GM21737 (cell line): ENCODE data around the gene ST7.

ENCODE experiments used
- ATAC-seq: cut with Tn5 transposase; IDR thresholded peaks from one replicate; pipeline ENCODE4 v1.9.1; 2021; ENCODE audit warnings: mild to moderate bottlenecking, moderate library complexity; ENCODE audit not compliant: unreplicated experiment

ST7 gene

DNA sequence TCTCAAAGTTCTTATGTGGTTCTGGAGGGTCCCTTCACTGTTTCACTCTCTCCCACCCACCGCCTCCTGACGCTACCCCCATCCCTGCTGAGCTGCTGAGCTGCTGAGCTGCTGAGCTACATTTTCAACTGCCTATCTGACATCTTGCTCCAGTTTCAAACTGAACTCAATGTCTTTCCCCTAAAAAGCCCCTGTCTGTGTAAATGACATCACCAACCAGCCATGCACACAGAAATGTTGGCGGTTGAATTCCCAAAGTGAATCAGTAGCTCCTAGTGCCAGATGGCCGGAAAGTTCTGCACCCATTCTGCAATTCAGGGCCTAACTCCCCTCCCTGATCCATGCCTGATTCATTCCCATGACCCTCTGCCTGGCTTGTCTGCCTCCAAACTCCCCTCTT lies 298.4 kb downstream of the ST7 start:
- ATAC-seq: no peak

DNA sequence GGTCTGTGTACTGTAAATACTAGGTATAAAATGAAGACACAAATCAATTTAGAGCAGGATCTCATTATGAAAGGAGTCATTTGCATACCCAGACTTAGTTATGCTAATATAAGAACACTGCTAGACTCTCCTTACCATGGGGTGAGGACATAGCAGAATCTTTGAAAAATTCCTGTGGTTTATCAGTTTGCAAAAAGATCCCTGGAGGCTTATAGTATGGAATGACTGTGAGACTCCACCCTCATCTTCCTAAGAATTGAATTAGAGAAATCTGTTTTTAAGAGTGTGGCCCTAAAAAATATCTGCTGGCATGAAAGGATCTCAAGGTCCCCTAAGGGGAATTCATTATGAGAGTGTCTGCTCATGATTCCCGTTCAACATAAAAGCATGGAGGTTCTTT lies 306.3 kb downstream of the ST7 start:
- no peak for ATAC-seq

GRCh38 chr7:117262546-117262945 lies 309.2 kb downstream of the ST7 start:
- ATAC-seq: no peak

- no peak for ATAC-seq
These were observed 311.4 kb downstream of the ST7 start for GRCh38 chr7:117264716-117265115.

DNA sequence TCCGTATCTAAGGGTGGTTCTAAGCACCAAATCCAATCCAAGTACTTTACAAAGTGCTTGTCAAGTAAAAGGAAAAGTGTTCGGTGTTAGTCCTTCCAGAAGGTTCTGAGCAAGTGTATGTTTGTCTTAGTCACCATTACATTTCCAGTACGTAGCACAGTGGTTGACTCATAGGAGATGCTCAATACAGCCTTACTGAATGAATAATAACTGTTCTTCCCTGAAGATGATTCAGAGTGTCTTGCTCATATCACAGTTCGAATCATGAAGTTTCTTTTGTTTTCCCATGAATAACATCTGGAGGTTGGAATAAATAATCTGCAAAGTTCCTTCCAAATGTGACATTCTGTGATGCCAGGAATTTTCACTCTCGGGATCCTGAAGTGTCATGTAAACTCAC lies 316.1 kb downstream of the ST7 start:
- ATAC-seq: no peak

DNA sequence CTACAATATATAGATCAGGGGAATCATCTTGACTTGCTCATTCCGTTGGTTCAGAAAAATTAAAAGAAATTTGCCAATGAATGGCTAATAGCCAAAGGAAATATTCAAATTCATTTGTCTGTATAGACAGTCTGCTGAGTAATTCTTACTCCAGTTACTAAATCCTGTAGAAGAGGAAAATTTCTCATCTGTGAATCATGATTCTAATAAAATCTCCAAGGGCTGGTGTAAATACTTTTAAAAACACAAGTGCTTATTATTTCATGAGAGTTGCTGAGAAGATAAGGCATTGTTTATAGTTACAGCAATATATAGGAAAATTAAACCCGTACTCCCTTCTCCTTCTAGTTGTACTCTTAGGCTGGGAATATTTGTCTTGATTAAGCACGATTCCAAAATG lies 316.6 kb downstream of the ST7 start:
- no peak for ATAC-seq

GRCh38 chr7:117270371-117270770 lies 317.1 kb downstream of the ST7 start:
- no peak for ATAC-seq

DNA sequence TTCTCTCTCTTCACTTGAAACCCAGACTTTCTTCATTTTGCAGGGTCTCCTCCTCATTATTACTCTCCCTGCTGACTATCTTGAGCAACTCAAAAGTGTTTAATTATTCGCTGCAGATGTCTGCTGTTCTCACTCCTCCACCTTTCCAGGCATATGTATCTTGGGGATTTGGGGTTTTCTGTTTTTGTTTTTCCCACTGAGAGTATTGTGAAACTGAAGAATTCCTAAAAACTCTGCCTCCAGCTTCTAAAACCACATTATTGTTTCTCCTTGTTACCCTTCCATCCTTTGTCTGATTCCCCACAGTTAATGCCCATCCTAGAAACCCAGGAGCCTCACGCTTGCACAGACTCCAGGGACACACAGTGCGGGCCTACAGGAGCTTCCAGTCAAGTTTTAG lies 318.3 kb downstream of the ST7 start:
- ATAC-seq: no peak

- ATAC-seq: no peak
These were observed 318.9 kb downstream of the ST7 start for GRCh38 chr7:117272017-117272759.

- no peak for ATAC-seq
These were observed 320.0 kb downstream of the ST7 start for GRCh38 chr7:117273325-117273724.

DNA sequence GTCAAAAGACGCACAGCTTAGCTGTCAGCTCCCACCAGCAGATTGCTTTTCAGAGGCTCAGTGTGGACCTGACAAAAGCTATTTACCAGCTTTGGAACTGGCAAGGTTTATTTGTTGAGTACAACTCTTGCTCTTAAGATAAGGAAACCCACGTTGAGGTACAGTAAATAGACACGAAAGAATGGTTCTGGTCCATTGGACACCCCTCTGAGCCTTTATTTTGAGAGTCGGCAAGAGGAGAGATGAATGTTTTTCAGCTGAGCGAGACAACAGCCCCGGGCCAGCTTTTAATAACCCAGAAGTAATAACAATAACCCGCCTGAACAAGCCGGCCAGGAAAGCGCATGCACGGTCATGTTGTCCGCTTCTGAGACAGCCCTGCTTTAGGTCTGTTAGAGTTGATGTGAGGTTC lies 320.5 kb downstream of the ST7 start:
- ATAC-seq: no peak

- no peak for ATAC-seq
These were observed 321.6 kb downstream of the ST7 start for GRCh38 chr7:117274951-117275350.

DNA sequence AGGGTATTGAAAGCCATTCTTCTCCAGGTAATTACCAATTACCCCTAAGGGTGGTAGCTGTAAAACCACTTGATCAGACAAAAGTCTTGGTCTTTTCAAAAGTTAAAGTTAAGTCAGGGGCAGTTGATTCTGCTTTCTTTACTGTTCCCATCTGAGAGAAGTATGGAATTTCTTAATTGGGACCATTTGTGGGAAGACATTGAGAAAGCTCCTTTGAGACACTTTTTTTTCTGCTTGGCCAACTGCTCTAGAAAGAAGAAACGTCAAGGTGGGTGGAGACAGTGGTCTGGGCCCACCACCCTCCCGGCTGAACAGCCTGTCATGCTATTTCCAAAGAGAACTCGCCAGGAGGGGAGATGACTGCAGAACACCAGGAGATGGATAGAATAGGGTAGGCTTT lies 324.3 kb downstream of the ST7 start:
- no peak for ATAC-seq

DNA sequence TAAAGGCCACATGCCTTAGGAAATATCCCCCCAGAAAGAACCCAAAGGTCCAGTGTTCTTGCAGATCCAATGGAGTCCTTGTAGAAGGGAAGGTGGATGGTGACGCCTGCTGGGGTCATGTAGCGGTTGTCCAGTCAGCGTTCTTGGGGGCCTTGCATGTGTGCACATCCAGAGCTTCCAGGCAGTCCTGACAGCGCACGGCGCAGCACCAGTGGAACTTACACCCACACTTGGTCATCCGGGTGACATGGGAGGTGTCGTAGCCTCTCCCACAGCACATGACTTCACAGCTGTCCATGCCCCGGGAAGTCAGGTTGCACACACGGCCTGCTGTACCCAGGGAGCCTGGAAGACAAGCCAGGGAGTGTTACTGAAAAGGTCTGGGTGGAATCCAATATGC lies 324.7 kb downstream of the ST7 start:
- no peak for ATAC-seq

- no peak for ATAC-seq
These were observed 325.9 kb downstream of the ST7 start for GRCh38 chr7:117279203-117279602.
